GM12891 (cell line): ENCODE measurements around the gene LRRC19.

Experiments used
- DNase-seq: peaks from one replicate; pipeline ENCODE4 v3.0.0; 2011; ENCODE audit warnings: low spot score; ENCODE audit not compliant: insufficient read length
- FAIRE-seq: peaks from 2 replicates; lab custom pipeline; 2011; peaks lifted over from hg19 to GRCh38; lab: Jason Lieb, UNC
- PAX5 ChIP-seq: IDR thresholded peaks from 2 replicates; pipeline ENCODE4 v1.6.1; 2011; ENCODE audit warnings: low read length, moderate library complexity, mild to moderate bottlenecking; ENCODE audit not compliant: insufficient read depth, severe bottlenecking
- POLR2A ChIP-seq: IDR thresholded peaks from 2 replicates; pipeline ENCODE4 v1.6.1; 2011; ENCODE audit warnings: low read depth, low read length, control low read depth
- POLR2AphosphoS5 ChIP-seq: IDR thresholded peaks from 2 replicates; pipeline ENCODE4 v1.6.1; 2011; ENCODE audit warnings: low read depth, low read length, control low read depth
- POU2F2 ChIP-seq: IDR thresholded peaks from 2 replicates; pipeline ENCODE4 v1.6.1; 2011; ENCODE audit warnings: low read depth, mild to moderate bottlenecking, control low read depth, low read length, moderate library complexity
- SPI1 ChIP-seq: IDR thresholded peaks from 2 replicates; pipeline ENCODE4 v1.6.1; 2011; ENCODE audit warnings: low read depth, low read length, control low read depth
- TAF1 ChIP-seq: IDR thresholded peaks from 2 replicates; pipeline ENCODE4 v1.6.1; 2011; ENCODE audit warnings: low read depth, low read length, control low read depth

Gene LRRC19

DNA sequence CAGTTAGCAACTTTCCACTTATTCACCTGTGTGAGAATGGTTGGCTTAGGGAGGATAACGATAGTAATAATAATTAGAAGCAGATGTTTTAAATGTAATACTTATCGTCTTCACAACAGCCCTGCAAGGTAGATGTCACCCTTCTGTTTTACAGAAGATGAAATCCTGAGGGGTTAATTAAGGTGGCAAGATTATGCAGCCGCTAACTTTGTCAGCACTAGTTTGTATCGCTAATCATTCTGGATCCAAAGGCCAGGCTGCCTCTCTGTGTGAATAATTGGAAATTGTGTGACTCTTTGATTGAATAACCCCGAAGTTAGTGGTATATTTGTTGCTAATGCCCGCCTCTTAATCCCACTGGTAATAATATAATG, 48.6 kb downstream of the LRRC19 start:
- FAIRE-seq: no peak
- no peak for DNase-seq
- TF ChIP-seq TAF1: no peak
- TF ChIP-seq SPI1: no peak
- TF ChIP-seq POLR2AphosphoS5: no peak
- TF ChIP-seq PAX5: no peak
- TF ChIP-seq POU2F2: no peak
- no peak for TF ChIP-seq POLR2A

DNA sequence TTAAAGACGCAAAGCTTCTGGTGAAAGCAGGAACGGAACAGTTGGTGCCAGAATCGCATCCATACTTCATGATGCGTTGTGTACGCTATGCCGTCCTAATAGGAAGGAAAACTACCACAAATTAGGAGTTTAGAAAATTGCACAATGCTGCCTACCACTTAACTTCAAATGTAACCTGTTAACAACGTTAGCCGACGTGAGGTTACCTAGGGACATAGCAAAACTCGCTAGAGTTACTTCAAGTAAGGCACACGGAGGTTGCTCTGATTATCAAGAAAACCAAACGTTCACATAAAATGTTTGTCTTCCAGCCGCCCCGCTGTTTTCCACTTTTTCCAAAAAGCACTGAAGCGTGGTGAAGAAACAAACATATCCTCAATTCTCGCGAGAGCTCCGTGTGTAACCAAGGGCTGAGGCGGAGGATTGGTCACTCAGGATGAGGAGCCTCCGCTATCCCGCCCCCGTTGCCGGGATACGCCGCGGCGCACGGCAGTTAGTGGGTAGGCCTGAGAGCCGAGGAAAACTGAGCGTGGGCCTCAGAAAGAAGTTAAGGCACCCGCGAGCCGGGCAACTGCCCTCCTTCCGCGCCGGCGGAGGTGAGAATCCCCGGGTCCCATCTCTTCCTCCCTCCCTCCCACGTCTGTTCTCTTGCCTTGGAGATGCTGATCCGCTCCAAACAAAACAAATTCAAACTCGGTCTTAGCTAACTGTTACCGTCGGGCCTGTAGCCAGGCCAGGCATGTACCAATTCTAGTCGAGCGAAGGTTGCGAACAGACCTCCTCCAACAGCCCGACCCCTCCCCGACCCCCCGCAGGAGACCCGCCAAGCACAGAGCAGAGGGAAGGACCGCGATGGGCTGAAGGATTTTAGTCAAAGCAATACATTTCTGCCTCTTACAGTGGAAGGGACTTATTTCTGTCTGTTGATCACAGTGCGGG, 49.3 kb downstream of the LRRC19 start, which contains the start of gene IFT74:
Gene IFT74, plus strand, starts transcription at position 492 of the 939 bp plus-strand sequence. CDS start 5,556 bp downstream, outside the sequence.
- DNase-seq: peak; percentile 81
- FAIRE-seq: peak; percentile 94
- TF ChIP-seq SPI1 (no peak), TAF1 (peak; percentile 62; the same call in 1 of the 2 replicates), POU2F2 (no peak), PAX5 (peak; percentile 94), POLR2AphosphoS5 (peak; percentile 64; the same call in 1 of the 2 replicates), POLR2A (peak; percentile 71)

DNA sequence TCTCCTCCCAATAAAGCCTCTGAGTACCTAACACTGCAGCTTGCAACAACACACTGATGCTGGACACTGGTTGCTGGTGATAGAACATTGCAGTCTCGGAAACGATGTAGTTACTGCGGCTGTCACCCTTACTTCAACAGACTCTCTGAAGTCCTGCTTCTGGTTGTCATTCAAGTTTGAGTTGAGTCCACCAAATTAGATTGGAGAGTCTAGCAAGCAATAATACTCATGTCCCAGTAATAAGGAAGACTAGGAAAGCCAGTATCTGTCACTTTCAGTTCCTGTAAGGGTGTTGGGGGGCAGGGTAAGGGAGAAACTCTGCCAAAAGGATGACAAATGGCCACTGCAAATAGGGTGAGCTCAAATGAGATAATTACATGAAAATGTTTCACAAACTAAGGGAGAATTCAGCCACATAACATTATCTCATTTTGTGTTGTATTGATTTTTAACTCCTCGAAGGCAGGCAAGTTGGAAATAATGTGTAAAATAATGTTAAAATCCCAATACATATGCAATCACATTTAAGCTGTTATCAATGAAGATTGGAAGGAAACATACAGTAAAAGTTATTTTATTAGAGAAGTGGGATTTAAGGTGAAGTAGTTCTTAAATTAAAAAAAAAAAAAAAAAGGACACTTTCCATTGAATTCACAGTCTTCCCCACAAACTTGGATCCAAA, 50.1 kb downstream of the LRRC19 start:
- peak; percentile 75 for FAIRE-seq

DNA sequence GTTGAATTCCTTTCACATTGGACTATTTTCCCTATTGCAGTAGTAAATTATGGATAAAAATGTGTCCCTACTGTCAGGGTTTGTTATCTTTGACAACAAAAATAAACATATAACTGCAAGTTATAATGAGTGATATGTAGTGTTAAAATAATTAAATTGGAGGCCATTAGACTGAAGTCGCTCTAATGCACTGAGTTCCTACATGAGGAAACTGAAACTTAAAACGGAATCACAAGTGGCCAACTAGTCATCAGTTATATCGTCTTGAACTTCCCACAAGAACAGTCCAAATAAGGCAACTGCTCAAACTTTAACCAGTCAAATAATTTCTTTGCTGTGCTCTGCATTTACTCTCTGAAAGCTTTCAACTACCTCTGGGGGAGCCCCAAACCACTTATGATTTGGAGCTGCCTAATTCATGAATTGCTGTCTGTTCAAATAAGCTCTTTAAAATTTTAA, 51.4 kb downstream of the LRRC19 start:
- DNase-seq (no peak), FAIRE-seq (peak; percentile 66)
- TF ChIP-seq POLR2A (no peak), POU2F2 (no peak), TAF1 (no peak), POLR2AphosphoS5 (no peak), SPI1 (no peak), PAX5 (no peak)

More for the DNA sequence above, 50.1 kb downstream of the LRRC19 start:
- 0 out of 2 replicates have a peak, but pooled peaks have one; percentile 46 for TF ChIP-seq POLR2AphosphoS5
- peak; percentile 55; the same call in 1 of the 2 replicates for TF ChIP-seq POLR2A
- TF ChIP-seq SPI1: peak; percentile 85
- no peak for TF ChIP-seq POU2F2
- TF ChIP-seq TAF1: peak; percentile 31; the same call in 1 of the 2 replicates
- DNase-seq: no peak

DNA sequence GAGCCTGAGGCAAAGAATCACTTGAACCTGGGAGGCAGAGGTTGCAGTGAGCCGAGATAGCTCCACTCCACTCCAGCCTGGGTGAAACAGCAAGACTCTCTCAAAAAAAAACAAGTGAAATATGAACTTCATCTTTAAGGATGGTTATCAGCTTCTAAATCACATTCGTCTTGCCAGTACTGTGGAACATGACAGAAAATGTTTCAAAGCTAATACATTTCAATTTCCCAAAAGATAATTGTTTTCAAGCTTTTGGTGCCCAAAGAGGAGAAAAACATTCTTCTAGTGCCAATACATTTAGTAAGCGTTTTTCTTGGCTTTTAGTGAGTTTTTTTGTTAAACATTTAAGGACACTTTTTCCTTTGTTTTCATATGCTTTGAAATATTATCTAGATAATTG, 53.7 kb downstream of the LRRC19 start:
- FAIRE-seq (no peak), DNase-seq (no peak)
- TF ChIP-seq SPI1 (no peak), POLR2AphosphoS5 (no peak), PAX5 (no peak), POLR2A (no peak), TAF1 (no peak), POU2F2 (no peak)

DNA sequence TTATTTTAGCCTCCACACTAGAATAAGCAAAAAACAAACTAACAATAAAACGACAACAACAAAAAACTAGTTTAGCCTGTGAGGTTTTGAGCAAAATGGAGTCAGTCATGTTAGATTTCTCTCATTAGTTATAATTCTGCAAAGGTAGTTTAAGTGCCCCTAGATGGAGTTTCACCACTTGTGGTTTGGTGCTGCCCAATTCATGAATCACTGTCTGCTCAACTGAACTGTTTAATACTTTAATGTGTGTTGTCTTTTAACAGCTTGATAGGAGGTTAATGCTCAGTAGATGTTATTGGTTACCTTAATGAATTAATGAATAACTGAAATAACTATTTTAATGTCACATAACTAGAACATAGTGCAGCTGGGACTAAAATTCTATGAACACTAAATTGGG, 55.0 kb downstream of the LRRC19 start:
- no peak for FAIRE-seq
- no peak for TF ChIP-seq POU2F2
- TF ChIP-seq POLR2A: no peak
- TF ChIP-seq POLR2AphosphoS5: no peak
- TF ChIP-seq TAF1: no peak
- TF ChIP-seq SPI1: no peak
- no peak for TF ChIP-seq PAX5

DNA sequence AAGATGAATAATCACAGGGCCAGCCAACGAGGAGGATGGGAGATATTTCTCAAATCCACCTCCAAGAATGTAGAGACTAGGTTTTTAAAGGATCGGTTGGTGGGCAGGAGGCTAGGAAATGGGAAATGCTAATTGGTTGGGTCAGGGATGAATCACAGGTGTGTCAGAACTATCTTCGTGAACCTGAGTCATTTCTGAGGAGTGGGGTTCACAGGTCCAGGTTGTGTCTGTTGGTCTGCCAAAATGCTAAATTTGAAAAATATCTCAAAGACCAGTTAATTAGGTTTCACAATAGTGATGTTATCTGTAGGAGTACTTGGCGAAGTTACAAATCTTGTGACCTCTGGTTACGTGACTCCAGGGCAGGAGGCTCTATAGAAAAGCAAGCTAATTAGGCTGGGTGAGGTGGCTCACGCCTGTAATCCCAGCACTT, 55.8 kb downstream of the LRRC19 start:
- TF ChIP-seq TAF1: no peak
- no peak for TF ChIP-seq SPI1
- TF ChIP-seq POLR2A: no peak
- no peak for TF ChIP-seq POLR2AphosphoS5
- TF ChIP-seq POU2F2: no peak
- no peak for TF ChIP-seq PAX5
- FAIRE-seq: no peak
- no peak for DNase-seq

More for the DNA sequence above, 55.0 kb downstream of the LRRC19 start:
- no peak for DNase-seq

DNA sequence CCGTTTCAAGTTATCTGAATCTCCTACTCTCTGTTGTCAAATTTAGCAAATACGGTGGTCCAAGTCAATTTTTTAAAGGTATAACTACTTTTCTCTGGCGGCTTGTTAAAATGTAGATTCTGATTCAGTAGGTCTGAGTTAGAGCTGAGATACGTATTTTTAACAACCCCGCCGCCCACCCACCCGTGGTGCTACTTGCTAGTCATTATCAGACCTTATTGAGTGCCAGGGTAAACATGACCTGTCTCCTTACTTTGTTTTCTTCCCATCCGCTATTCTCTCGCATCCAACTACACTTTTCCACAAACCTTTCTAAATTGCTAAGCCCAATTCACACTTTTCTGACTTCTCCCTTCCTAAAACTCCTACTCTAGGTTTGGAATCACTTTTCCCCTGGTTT, 57.7 kb downstream of the LRRC19 start:
- FAIRE-seq (no peak), DNase-seq (no peak)
- TF ChIP-seq SPI1: no peak
- TF ChIP-seq POU2F2: no peak
- TF ChIP-seq PAX5: no peak
- no peak for TF ChIP-seq TAF1
- no peak for TF ChIP-seq POLR2AphosphoS5
- no peak for TF ChIP-seq POLR2A

DNA sequence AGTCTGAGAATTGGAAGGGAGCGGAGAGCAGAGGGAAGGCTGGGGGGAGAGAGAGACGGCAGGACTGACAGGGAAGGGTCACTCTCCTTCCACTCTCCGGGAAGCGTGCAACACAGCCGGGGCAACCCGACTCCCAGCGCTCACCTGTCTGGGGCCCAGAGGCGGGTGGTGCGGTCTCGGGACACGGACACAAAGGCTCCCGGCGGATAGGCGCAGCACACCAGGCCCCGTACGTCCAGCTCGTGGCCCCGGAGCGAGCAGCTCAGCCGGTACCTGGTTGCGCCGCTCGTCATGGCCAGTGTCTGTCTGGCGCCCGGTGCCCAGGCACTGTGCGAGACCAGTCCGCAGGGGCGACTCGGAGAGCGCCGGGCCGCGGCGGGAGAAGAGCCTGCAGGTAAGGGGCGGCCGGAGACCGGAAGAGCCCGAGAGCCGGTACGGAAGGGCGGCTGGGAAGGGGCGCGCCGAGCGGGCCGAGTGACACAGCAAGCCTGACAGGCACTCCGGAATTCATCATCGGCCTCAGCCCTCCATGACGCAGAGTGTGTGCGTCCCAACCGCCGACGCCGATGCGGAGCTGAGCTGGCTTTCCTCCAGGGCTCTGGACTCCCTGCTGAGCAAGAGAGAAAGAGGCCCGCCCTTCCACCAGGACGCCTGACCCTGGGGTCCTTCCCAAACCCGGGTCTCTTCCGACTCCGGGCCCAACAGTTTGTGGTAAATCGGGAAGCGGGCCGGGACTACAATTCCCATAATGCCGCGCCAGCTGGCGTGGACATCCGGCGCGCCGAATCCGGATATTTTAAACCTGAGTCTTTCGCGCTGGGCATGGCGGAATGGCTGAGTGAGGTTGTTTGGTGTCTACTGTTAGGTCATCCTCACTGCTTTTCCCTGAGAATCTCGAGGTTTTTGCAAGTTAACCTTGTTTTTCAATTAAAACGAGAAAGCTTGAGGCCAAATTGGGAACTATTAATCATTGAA, 58.4 kb downstream of the LRRC19 start, which contains the start of gene PLAA:
Gene PLAA, minus strand, starts transcription at position 490 of the 975 bp plus-strand sequence. Its CDS starts 197 bp downstream, at position 293.
- FAIRE-seq (peak; percentile 93), DNase-seq (peak; percentile 81)
- TF ChIP-seq TAF1 (peak; percentile 85), POU2F2 (peak; percentile 78; the same call in 1 of the 2 replicates), PAX5 (no peak), SPI1 (no peak), POLR2A (peak; percentile 82), POLR2AphosphoS5 (peak; percentile 86)
